ENCODE measurements around the gene FHOD3. TPM values are rescaled to one million over a fixed set of nuclear protein-coding genes. Genes with fewer than 3 reads are reported as not detected.

FHOD3 gene
- total and polyA plus RNA-seq, 9 of the 15 experiments (the other 6 are each of a cell fraction or from before 2014, with no cell fraction given), result 0.11 TPM; not detected in 8

DNA sequence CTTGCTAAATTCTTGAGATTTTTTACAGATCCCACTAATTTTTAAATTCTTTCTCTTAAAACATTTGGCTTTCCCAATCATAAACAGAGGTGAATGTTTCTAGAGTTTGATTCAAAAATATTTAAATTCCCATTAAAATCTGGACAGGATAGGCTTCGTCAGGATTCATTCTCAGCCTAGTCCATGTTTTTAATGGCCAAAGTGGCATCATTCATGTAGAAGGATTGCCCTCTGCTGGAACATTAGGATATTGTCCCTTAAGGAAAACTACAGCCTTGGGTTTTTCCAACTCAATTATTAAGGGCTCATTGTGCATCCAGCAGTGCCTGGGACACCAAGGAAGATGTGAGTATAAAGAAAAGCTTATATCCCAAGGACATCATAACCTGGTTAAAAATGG, 459.6 kb downstream of the FHOD3 start:
- no peak overlapping the region for H3K9ac ChIP-seq (ENCODE audit: insufficient read depth in 1 of 2, low read depth in 2 of 2, low read length in 2 of 2)
- ChIA-PET POLR2A (no interaction called here), CTCF (ENCODE audit: low intra/inter-chr PET ratio) (interaction anchor here (0.5 to 1.9 kb wide), 4 partner anchors 69 to 1000 kb away, joined by 3 to 11 read pairs (median 6); no protein-coding TSS in a partner anchor)
- H3K9me3 ChIP-seq (replicated peaks; ENCODE audit: control insufficient read depth, insufficient read depth, low read depth, low read length), result no peaks in the 10 kb centered on the region
- intact Hi-C loops (cut with micrococcal nuclease), result loop anchor here (1.0 to 5.0 kb wide), 3 partner anchors 69 to 661 kb away; no protein-coding TSS in a partner anchor
- peak; percentile 55 to 59 (median 58) for DNase-seq (ENCODE audit: extremely low read depth in 1 of 4, low spot score in 3 of 4)
- H3K4me1 ChIP-seq (replicated peaks in 1 of 2; ENCODE audit: control insufficient read depth in 2 of 2, insufficient read depth in 2 of 2, low read length in 2 of 2), result peaks cover 4 to 6% of the 10 kb centered on the region in 2 experiments; a peak in 4 of 5 replicates
- peaks cover 29 to 33% of the 10 kb centered on the region in 2 experiments for H3K27me3 ChIP-seq (ENCODE audit: control insufficient read depth in 2 of 2, insufficient read depth in 2 of 2, low read length in 2 of 2)
- ATAC-seq, result peak; percentile 76
- H4K20me1 ChIP-seq (replicated peaks; ENCODE audit: control insufficient read depth, insufficient read depth, low read length), result no peaks in the 10 kb centered on the region
- H3K9me1 ChIP-seq (ENCODE audit: control insufficient read depth, insufficient read depth, low read length), result no peaks in the 10 kb centered on the region
- no peak overlapping the region for H2AFZ ChIP-seq (ENCODE audit: low read depth, low read length)
- H3K27ac ChIP-seq (ENCODE audit: extremely low read depth, low read depth, low read length), result no peak overlapping the region
- BruUV-seq (replicated peaks), result no TSS peak
- 0% methylated on average over 1 of the region's 1 CpG for WGBS (ENCODE audit: insufficient coverage, low coverage, missing lambda C conversion rate)
- peak; percentile 86 for FAIRE-seq
- in situ Hi-C loops (cut with MboI), result loop anchor here (10.0 kb wide), 1 partner anchor 662 kb away; no protein-coding TSS in a partner anchor
- H3K36me3 ChIP-seq (ENCODE audit: control insufficient read depth, insufficient read depth, low read length), result no peaks in the 10 kb centered on the region
- no peaks in the 10 kb centered on the region for H3K79me2 ChIP-seq (ENCODE audit: control insufficient read depth, insufficient read depth, low read length)
- H3K4me3 ChIP-seq, result no peak overlapping the region
- H3K4me2 ChIP-seq (ENCODE audit: insufficient read depth, low read length), result no peak overlapping the region
- TF ChIP-seq RAD21 (CRISPR knock-in tag; conservative IDR thresholded peaks at IDR 0.05 in 1 of 2, IDR thresholded peaks at IDR 0.05 in 1 of 2), result peak; percentile 76 to 89
- TF ChIP-seq SMAD1 (IDR thresholded peaks at IDR 0.05; ENCODE audit: low read depth, low read length, partially characterized antibody), result no peak
- TF ChIP-seq, protein P1, sequence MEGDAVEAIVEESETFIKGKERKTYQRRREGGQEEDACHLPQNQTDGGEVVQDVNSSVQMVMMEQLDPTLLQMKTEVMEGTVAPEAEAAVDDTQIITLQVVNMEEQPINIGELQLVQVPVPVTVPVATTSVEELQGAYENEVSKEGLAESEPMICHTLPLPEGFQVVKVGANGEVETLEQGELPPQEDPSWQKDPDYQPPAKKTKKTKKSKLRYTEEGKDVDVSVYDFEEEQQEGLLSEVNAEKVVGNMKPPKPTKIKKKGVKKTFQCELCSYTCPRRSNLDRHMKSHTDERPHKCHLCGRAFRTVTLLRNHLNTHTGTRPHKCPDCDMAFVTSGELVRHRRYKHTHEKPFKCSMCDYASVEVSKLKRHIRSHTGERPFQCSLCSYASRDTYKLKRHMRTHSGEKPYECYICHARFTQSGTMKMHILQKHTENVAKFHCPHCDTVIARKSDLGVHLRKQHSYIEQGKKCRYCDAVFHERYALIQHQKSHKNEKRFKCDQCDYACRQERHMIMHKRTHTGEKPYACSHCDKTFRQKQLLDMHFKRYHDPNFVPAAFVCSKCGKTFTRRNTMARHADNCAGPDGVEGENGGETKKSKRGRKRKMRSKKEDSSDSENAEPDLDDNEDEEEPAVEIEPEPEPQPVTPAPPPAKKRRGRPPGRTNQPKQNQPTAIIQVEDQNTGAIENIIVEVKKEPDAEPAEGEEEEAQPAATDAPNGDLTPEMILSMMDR (IDR thresholded peaks at IDR 0.05 in 2 of 3, conservative IDR thresholded peaks at IDR 0.05 in 1 of 3; ENCODE audit: insufficient read depth in 2 of 3, low read depth in 1 of 3, low read length in 3 of 3), result peak; percentile 60 to 88 (median 70)
- no peak for TF ChIP-seq L3MBTL2 (IDR thresholded peaks at IDR 0.05)
- TF ChIP-seq CBFA2T3 (IDR thresholded peaks at IDR 0.05), result no peak
- TF ChIP-seq FOXP4 (CRISPR knock-in tag; IDR thresholded peaks at IDR 0.05; ENCODE audit: borderline replicate concordance), result no peak
- no peak for TF ChIP-seq TAF1 (IDR thresholded peaks at IDR 0.05; ENCODE audit: control insufficient read depth, extremely low read depth, insufficient read depth, low read length, severe bottlenecking)
- TF ChIP-seq TCFL5 (CRISPR knock-in tag; conservative IDR thresholded peaks at IDR 0.05), result no peak
- no peak for TF ChIP-seq CBX1 (IDR thresholded peaks at IDR 0.05; ENCODE audit: low read depth)

All from K562 (cell line).